ENCODE measurements around the gene KCNQ1. TPM values are rescaled to one million over a fixed set of nuclear protein-coding genes. Genes with fewer than 3 reads are reported as not detected.

KCNQ1 gene
- total RNA-seq, 2 experiments from 2014 or later = 8.7 to 9.5 TPM

GRCh38 chr11:2421226-2421994 is 23.4 kb upstream of the KCNQ1 start:
- POLR2A ChIA-PET = interaction anchor here (1.4 to 1.5 kb wide), 3 partner anchors 19 to 119 kb away, joined by 3 to 8 read pairs (median 5); partner anchors contain the start of gene TSPAN32
- H3K36me3 Mint-ChIP-seq (ENCODE audit: low read depth) = no peaks in the 10 kb centered on the region
- no peak for TF ChIP-seq CTCF (IDR thresholded peaks at IDR 0.05)
- H3K27me3 Mint-ChIP-seq = no peaks in the 10 kb centered on the region
- no peak overlapping the region for H3K27ac Mint-ChIP-seq
- H3K4me3 Mint-ChIP-seq = no peak overlapping the region
- DNase-seq = no peak
- CTCF ChIA-PET = interaction anchor here (0.6 to 10.3 kb wide), 41 partner anchors 9 to 471 kb away, joined by 3 to 381 read pairs (median 5); partner anchors contain the start of genes C11orf21, CD81, TH and TRPM5
- no peak for ATAC-seq
- H3K9me3 Mint-ChIP-seq = no peaks in the 10 kb centered on the region
- peaks cover 2% of the 10 kb centered on the region for H3K4me1 Mint-ChIP-seq (ENCODE audit: low read depth)
- intact Hi-C loops (cut with micrococcal nuclease) = no loop called here

- no peaks in the 10 kb centered on the region for H3K36me3 Mint-ChIP-seq (ENCODE audit: low read depth)
- CTCF ChIA-PET = interaction anchor here (1.3 to 10.3 kb wide), 8 partner anchors 21 to 236 kb away, joined by 4 to 381 read pairs (median 29); partner anchors contain the start of genes C11orf21, TSPAN32 and TSSC4
These were observed 22.8 kb upstream of the KCNQ1 start for GRCh38 chr11:2421996-2422395.

GRCh38 chr11:2422461-2423156 is 22.2 kb upstream of the KCNQ1 start:
- ChIA-PET CTCF (interaction anchor here (1.4 to 10.3 kb wide), 4 partner anchors 112 to 465 kb away, joined by 6 to 381 read pairs (median 112); partner anchors contain the start of genes C11orf21 and TSPAN32), POLR2A (no interaction called here)
- no peaks in the 10 kb centered on the region for H3K36me3 Mint-ChIP-seq (ENCODE audit: low read depth)
- ATAC-seq = no peak
- no peak overlapping the region for H3K27ac Mint-ChIP-seq
- no peaks in the 10 kb centered on the region for H3K9me3 Mint-ChIP-seq
- H3K4me1 Mint-ChIP-seq (ENCODE audit: low read depth) = peaks cover 2% of the 10 kb centered on the region
- no peak for TF ChIP-seq CTCF (IDR thresholded peaks at IDR 0.05)
- H3K27me3 Mint-ChIP-seq = no peaks in the 10 kb centered on the region
- intact Hi-C loops (cut with micrococcal nuclease) = no loop called here
- no peak overlapping the region for H3K4me3 Mint-ChIP-seq
- no peak for DNase-seq

More at GRCh38 chr11:2421996-2422395, 22.8 kb upstream of the KCNQ1 start:
- Mint-ChIP-seq H3K9me3 (no peaks in the 10 kb centered on the region), H3K27ac (no peak overlapping the region), H3K4me3 (no peak overlapping the region), H3K27me3 (no peaks in the 10 kb centered on the region), H3K4me1 (ENCODE audit: low read depth) (peaks cover 2% of the 10 kb centered on the region)
- DNase-seq = no peak
- TF ChIP-seq CTCF (IDR thresholded peaks at IDR 0.05) = no peak
- no peak for ATAC-seq
- POLR2A ChIA-PET = no interaction called here
- intact Hi-C loops (cut with micrococcal nuclease) = no loop called here

GRCh38 chr11:2423157-2424025 is 21.4 kb upstream of the KCNQ1 start:
- intact Hi-C loops (cut with micrococcal nuclease) = no loop called here
- Mint-ChIP-seq H3K27me3 (no peaks in the 10 kb centered on the region), H3K9me3 (no peaks in the 10 kb centered on the region), H3K4me3 (no peak overlapping the region), H3K27ac (no peak overlapping the region), H3K4me1 (ENCODE audit: low read depth) (peaks cover 2% of the 10 kb centered on the region), H3K36me3 (ENCODE audit: low read depth) (no peaks in the 10 kb centered on the region)
- DNase-seq = no peak
- CTCF ChIA-PET = interaction anchor here (1.4 to 10.3 kb wide), 4 partner anchors 111 to 464 kb away, joined by 5 to 381 read pairs (median 94); partner anchors contain the start of genes C11orf21 and TSPAN32
- ATAC-seq = no peak
- TF ChIP-seq CTCF (IDR thresholded peaks at IDR 0.05) = no peak
- POLR2A ChIA-PET = interaction anchor here (1.5 kb wide), 1 partner anchor 119 kb away, joined by 3 read pairs; no protein-coding TSS in a partner anchor

All from activated CD8-positive, alpha-beta T cell treated with anti-CD3 and anti-CD28 coated beads for 36 hours (primary cell).